PC-3 (cell line): ENCODE results near the gene RBBP4.

ENCODE experiments used
- CTCF ChIP-seq: fragments of 300-600 bp; sonication (generic); conservative IDR thresholded peaks from 2 replicates; pipeline ENCODE4 v1.5.1; 2017; ENCODE audit warnings: antibody characterized with exemption, low read depth, mild to moderate bottlenecking, low read length
- EZH2phosphoT487 ChIP-seq: fragments of 300-600 bp; sonication (generic); IDR thresholded peaks from 2 replicates; pipeline ENCODE4 v1.6.1; 2018; ENCODE audit warnings: mild to moderate bottlenecking, antibody characterized with exemption, low read length, borderline replicate concordance

DNA sequence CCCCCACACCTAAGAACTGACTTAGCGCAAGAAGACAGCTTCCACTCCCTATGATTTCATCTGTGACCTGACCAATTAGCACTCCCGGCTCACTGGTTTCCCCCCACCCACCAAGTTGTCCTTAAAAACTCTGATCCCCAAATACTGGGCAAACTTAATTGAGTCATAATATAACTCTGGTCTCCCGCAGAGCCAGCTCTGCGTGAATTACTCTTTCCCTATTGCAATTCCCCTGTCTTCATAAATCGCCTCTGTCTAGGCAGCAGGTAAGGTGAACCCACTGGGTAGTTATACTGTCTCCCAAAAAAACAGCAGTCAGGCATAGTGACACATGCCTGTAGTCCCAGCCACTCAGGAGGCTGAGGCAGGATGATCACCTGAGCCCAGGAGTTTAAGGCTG lies 37.5 kb upstream of the RBBP4 start:
- TF ChIP-seq CTCF (no peak), EZH2phosphoT487 (no peak)
